GM18507 (cell line): Measurements from ENCODE around the gene CFAP126.
"Not testable (repeated sequence)": the region's sequence is repeated elsewhere in the genome, so short reads cannot be mapped to it uniquely, and the experiment has no call there.

Source experiments
- DNase-seq: peaks from one replicate; pipeline ENCODE4 v3.0.0; 2011; ENCODE audit warnings: low read depth; ENCODE audit not compliant: insufficient read length; ENCODE audit errors: extremely low spot score
- FAIRE-seq: peaks from 2 replicates; lab custom pipeline; 2011; peaks lifted over from hg19 to GRCh38; lab: Jason Lieb, UNC

CFAP126 gene, protein sequence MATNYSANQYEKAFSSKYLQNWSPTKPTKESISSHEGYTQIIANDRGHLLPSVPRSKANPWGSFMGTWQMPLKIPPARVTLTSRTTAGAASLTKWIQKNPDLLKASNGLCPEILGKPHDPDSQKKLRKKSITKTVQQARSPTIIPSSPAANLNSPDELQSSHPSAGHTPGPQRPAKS

GRCh38 chr1:161367684-161368400, at the start of gene CFAP126:
CFAP126 (minus strand) TSS chr1:161367876; CDS start chr1:161367868, 8 bp downstream.
- FAIRE-seq (peak; percentile 83), DNase-seq (peak; percentile 54)

GRCh38 chr1:161413050-161413449, 45.4 kb upstream of the CFAP126 start:
- FAIRE-seq, DNase-seq: not testable (repeated sequence)

DNA sequence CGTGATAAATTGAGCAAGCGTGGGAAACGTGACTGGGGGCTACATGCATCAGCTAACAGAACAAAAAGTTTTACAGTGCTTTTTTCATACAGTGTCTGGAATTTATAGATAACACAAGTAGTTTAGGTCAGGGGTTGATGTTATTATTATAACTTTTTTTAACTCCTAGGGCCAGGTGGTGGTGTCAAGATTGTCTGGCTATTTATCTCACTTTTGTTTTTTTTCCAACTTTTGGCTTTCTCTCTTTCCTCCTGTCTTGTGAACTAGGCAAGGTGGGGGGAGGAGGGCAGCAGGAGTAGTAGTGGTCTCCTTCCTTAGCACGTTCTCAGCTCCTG, 42.9 kb upstream of the CFAP126 start:
- not testable (repeated sequence) for DNase-seq, FAIRE-seq

GRCh38 chr1:161409848-161410635, 42.4 kb upstream of the CFAP126 start:
- FAIRE-seq = peak; percentile 87
- DNase-seq = not testable (repeated sequence)

DNA sequence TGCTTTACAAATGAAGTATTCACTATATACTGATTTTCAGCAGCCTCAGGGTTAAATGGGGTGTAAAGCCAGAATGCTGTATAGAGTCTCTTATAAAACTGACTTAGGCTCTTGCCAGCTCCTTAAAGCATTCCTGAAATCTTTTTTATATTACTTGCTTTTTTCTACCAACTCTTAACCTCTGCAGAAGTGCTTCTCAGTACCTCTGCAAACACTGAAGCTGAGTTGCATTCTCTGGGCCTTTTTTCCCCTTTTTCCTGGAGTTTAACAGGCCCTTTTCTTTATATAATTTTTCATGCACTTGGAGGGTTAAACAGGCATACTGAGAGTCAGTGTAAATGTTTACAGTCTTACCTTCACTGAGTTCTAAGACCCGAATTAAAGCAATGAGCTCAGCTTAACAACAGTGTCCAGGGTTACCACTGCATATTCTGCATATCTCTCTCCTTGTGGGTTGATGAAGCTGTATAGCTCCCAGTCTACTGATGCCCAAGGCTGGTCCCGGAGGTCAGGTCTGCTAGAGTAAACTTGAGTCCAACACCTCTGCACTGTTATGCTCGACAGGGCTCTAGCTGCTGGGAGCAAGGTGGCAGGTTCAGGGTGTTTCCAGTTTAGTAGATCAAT, 40.9 kb upstream of the CFAP126 start:
- FAIRE-seq = no peak
- no peak for DNase-seq

DNA sequence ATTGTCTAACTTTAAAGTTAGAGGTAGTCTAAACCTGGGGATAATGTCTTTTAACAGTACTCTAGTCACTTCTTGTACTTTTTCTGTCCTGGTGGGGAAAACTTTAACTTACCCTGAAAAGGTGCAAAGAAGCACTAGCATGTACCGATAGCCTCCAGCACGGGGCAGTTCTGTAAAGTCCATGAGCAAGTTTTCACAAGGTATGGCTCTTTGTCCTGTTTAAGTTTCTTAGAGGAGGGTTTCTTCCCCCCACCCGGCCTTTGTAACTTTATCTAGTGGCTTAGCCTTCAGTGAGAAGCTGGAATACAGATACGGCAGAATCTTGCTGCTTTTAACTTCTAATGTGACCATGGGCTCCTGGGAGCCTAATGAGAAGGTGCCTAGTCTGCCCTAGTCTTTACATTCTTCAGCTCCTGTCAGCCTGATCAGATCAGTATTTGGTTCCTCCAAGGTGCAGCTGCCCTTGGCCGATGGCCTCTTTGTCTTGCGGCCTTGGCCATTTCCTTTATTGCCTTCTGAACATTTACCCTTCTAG, 39.8 kb upstream of the CFAP126 start:
- no peak for FAIRE-seq

GRCh38 chr1:161406551-161406950, 38.9 kb upstream of the CFAP126 start:
- FAIRE-seq, DNase-seq: not testable (repeated sequence)

More for the DNA sequence above, 39.8 kb upstream of the CFAP126 start:
- DNase-seq = no peak

- FAIRE-seq = no peak
- no peak for DNase-seq
Measured at GRCh38 chr1:161404051-161404597, 36.4 kb upstream of the CFAP126 start.

DNA sequence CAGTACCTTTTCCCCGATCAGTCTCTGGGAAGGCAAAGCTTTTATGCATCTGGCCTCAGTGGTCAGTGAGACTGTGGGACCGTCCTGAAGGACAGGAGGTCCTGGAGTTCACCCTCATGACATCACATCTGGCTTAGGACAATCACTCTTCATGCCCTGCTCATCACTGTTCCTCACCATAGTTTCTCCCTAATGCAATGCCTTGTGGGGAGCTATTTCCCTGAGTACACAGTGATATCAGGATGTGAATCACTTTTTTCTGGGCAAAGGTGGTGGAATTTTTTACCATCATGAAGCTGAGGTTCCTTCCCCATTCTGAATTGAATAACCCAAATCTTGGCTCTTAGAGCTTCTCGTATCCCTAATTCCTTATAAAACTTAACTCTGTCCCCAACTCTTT, 34.8 kb upstream of the CFAP126 start:
- no peak for DNase-seq
- no peak for FAIRE-seq

- peak; percentile 75 for DNase-seq
- peak; percentile 90 for FAIRE-seq
Measured at GRCh38 chr1:161399257-161399998, 31.8 kb upstream of the CFAP126 start.

- FAIRE-seq = no peak
Measured at GRCh38 chr1:161398900-161399256, 31.2 kb upstream of the CFAP126 start.

DNA sequence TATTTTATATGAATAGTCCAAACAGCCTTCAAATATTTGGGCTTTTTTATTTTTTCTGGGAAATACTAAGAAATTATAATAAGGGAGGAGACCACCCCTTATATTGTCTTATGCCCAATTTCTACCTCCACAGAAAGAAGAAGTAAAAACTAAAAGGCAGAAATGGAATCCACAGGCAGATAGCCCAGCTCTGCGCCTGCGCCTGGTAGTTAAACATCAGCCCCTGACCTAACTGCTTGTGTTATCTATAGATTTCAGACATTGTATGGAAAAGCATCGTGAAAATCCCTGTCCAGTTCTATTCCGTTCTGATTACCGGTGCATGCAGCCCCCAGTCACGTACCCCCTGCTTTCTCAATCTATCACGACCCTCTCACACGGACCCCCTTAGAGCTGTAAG, 29.4 kb upstream of the CFAP126 start:
- not testable (repeated sequence) for FAIRE-seq, DNase-seq

More at GRCh38 chr1:161398900-161399256, 31.2 kb upstream of the CFAP126 start:
- DNase-seq = no peak

DNA sequence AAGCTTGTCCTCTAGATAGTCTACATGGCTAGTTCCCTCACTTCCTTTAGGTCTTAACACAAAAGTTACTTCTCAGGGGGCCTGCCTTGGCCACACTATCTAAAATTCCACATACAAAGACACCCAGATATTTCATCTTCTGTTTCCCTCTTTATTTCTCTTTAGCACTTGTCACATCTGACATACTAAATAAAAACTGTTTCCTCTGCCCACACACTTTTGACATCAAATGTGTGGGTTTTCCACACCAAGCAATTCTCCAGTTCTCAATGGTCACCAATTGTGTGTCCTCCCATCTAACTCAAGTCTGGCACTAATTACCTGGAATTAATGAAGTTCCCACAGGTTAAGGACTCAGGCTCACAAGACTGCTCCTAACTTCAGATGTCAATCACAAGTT, 25.5 kb upstream of the CFAP126 start:
- FAIRE-seq = no peak
- no peak for DNase-seq

DNA sequence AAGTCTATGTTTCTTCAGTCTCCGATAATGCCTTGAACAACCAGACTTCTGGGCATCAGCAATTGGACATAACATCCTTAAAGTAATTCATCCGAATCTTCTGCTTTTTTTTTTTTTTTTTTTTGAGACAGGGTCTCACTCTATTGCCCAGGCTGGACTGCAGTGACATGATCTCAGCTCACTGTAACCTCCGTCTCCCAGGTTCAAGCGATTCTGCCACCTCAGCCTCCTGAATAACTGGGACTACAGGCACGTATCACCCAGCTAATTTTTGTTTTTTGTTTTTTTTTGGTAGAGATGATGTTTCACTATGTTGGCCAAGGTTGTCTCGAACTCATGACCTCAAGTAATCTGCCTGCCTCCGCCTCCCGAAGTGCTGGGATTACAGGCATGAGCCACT, 23.9 kb upstream of the CFAP126 start:
- no peak for DNase-seq
- no peak for FAIRE-seq

- DNase-seq, FAIRE-seq: not testable (repeated sequence)
Measured at GRCh38 chr1:161391136-161391535, 23.5 kb upstream of the CFAP126 start.

- no peak for DNase-seq
Measured at GRCh38 chr1:161390559-161390858, 22.8 kb upstream of the CFAP126 start.

DNA sequence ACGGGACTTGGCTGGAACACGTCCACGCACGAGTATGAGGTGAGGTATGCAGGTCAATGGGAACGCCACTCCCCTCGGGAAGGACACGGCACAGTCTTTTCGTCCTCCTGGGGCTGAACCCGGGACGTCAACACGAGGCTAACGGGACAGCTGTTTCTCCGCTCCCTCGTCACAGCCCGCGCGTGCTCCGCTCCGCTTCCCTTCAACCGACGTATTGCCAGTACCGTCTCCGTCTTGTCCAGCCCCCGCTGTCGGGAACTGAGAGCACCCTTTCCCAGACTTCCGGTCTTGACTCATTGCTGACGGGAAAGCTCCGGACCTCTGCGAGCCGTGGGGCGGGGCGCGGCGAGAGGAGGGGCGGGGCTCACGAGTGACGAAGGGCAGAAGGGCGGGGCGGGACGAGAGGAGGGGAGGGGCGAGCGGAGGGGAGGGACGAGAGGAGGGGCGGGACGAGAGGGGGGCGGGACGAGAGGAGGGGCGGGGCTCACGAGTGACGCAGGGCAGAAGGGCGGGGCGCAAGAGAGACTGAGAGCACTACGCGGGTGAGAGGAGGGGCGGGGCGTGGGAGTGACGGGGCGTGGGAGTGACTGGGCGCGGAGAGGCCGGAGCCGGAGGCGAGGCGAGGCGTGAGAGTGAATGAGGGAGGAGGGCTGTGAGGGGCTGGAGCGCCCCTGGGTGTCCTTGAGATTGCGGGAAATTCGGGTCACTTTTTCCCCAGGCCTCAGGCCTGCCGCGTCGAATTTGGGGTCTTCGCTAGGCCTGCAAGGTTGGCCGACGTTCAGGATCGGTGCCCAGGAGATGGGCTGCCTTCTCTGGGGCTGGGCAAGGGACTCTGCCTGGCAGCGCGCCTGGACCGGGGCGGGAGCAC, 22.2 kb upstream of the CFAP126 start:
- peak; percentile 96 for FAIRE-seq

More at GRCh38 chr1:161390559-161390858, 22.8 kb upstream of the CFAP126 start:
- FAIRE-seq = no peak

DNA sequence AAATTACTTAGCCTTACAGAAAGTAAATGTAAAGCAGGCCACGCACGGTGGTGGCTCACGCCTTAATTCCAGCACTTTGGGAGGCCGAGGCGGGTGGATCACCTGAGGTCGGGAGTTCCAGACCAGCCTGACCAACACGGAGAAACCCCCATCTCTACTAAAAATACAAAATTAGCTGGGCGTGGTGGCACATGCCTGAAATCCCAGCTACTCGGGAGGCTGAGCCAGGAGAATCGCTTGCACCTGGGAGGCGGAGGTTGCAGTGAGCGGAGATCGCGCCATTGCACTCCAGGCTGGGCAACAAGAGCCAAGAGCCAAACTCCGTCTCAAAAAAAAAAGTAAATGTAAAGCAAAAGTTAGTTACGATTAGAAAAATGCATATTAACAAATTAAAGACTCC, 21.5 kb upstream of the CFAP126 start:
- DNase-seq, FAIRE-seq: not testable (repeated sequence)

More for the DNA sequence above, 22.2 kb upstream of the CFAP126 start:
- peak; percentile 83 for DNase-seq
